ENCODE data around the gene COL28A1.

The COL28A1 gene

GRCh38 chr7:7385421-7385820, 150.3 kb downstream of the COL28A1 start:
- H3K4me3 ChIP-seq (ENCODE audit: low read depth, low read length): no peak overlapping the region
- POLR2A ChIA-PET: no interaction called here
- DNase-seq (ENCODE audit: low read depth, low spot score): no peak
- no peak for TF ChIP-seq CTCF (IDR thresholded peaks at IDR 0.05; ENCODE audit: insufficient read depth, low read length, missing control alignments)
- CTCF ChIA-PET: no interaction called here

- no peak for DNase-seq (ENCODE audit: low read depth, low spot score)
- TF ChIP-seq CTCF (IDR thresholded peaks at IDR 0.05; ENCODE audit: insufficient read depth, low read length, missing control alignments): no peak
- CTCF ChIA-PET: no interaction called here
- H3K4me3 ChIP-seq (ENCODE audit: low read depth, low read length): no peak overlapping the region
- POLR2A ChIA-PET: no interaction called here
Observed at GRCh38 chr7:7384228-7384627, 151.4 kb downstream of the COL28A1 start.

GRCh38 chr7:7375538-7375937, 160.1 kb downstream of the COL28A1 start:
- ChIA-PET CTCF (interaction anchor here (0.7 to 0.8 kb wide), 2 partner anchors 49 to 258 kb away, joined by 3 read pairs; no protein-coding TSS in a partner anchor), POLR2A (no interaction called here)
- TF ChIP-seq CTCF (IDR thresholded peaks at IDR 0.05; ENCODE audit: insufficient read depth, low read length, missing control alignments): no peak
- H3K4me3 ChIP-seq (ENCODE audit: low read depth, low read length): no peak overlapping the region
- no peak for DNase-seq (ENCODE audit: low read depth, low spot score)

GRCh38 chr7:7370076-7370475, 165.6 kb downstream of the COL28A1 start:
- no peak overlapping the region for H3K4me3 ChIP-seq (ENCODE audit: low read depth, low read length)
- TF ChIP-seq CTCF (IDR thresholded peaks at IDR 0.05; ENCODE audit: insufficient read depth, low read length, missing control alignments): no peak
- POLR2A ChIA-PET: no interaction called here
- CTCF ChIA-PET: interaction anchor here (1.1 kb wide), 1 partner anchor 23 kb away, joined by 3 read pairs; no protein-coding TSS in a partner anchor
- DNase-seq (ENCODE audit: low read depth, low spot score): no peak

GRCh38 chr7:7369134-7369533, 166.5 kb downstream of the COL28A1 start:
- ChIA-PET CTCF (interaction anchor here (1.2 kb wide), 1 partner anchor 10 kb away, joined by 3 read pairs; no protein-coding TSS in a partner anchor), POLR2A (no interaction called here)
- no peak overlapping the region for H3K4me3 ChIP-seq (ENCODE audit: low read depth, low read length)
- no peak for TF ChIP-seq CTCF (IDR thresholded peaks at IDR 0.05; ENCODE audit: insufficient read depth, low read length, missing control alignments)
- no peak for DNase-seq (ENCODE audit: low read depth, low spot score)

GRCh38 chr7:7354674-7355073, 181.0 kb downstream of the COL28A1 start:
- DNase-seq (ENCODE audit: low read depth, low spot score): no peak
- no peak overlapping the region for H3K4me3 ChIP-seq (ENCODE audit: low read depth, low read length)
- ChIA-PET CTCF (no interaction called here), POLR2A (no interaction called here)
- no peak for TF ChIP-seq CTCF (IDR thresholded peaks at IDR 0.05; ENCODE audit: insufficient read depth, low read length, missing control alignments)

Data from AG04449 (cell line).